HCT116 (cell line): ENCODE measurements around the gene DUSP16.

ENCODE experiments used
- CTCF ChIP-seq, 3 experiments: fragments of 200-600 bp in 1 of 3; sonication (generic) in 1 of 3; IDR thresholded peaks in 2 of 3; conservative IDR thresholded peaks in 1 of 3; 2 replicates each; pipeline ENCODE4 v1.5.1; 2012 to 2017; ENCODE audit warnings: low read depth in 2 of 3, low read length in 2 of 3, antibody characterized with exemption in 1 of 3, borderline replicate concordance in 1 of 3, control low read depth in 1 of 3, mild to moderate bottlenecking in 1 of 3, mixed read lengths in 1 of 3, mixed run types in 1 of 3, moderate library complexity in 1 of 3; ENCODE audit not compliant: insufficient read depth in 1 of 3
- EZH2 ChIP-seq: fragments of 200-600 bp; sonication (generic); IDR thresholded peaks from 2 replicates; pipeline ENCODE4 v1.6.1; 2017; ENCODE audit warnings: antibody characterized with exemption, mixed run types
- EZH2phosphoT487 ChIP-seq: fragments of 200-600 bp; IDR thresholded peaks from 2 replicates; pipeline ENCODE4 v1.6.1; 2018; ENCODE audit warnings: antibody characterized with exemption, borderline replicate concordance
- POLR2A ChIP-seq: IDR thresholded peaks from 2 replicates; pipeline ENCODE4 v1.7.0; 2011; ENCODE audit warnings: borderline replicate concordance; ENCODE audit not compliant: insufficient read depth, insufficient read length; ENCODE audit errors: extremely low read depth
- POLR2AphosphoS5 ChIP-seq: IDR thresholded peaks from 2 replicates; pipeline ENCODE4 v1.6.1; 2011; ENCODE audit warnings: mild to moderate bottlenecking, low read depth, low read length, moderate library complexity
- REST ChIP-seq: IDR thresholded peaks from 2 replicates; pipeline ENCODE4 v1.6.1; 2012; ENCODE audit warnings: low read depth

GRCh38 chr12:12480074-12480473 is 82.6 kb downstream of the DUSP16 start:
- no peak for TF ChIP-seq EZH2
- no peak for TF ChIP-seq EZH2phosphoT487
- no peak for TF ChIP-seq CTCF (IDR thresholded peaks at IDR 0.05 in 2 of 3, conservative IDR thresholded peaks at IDR 0.05 in 1 of 3; ENCODE audit: borderline replicate concordance in 1 of 3, insufficient read depth in 1 of 3, low read depth in 2 of 3, low read length in 2 of 3)
- no peak for TF ChIP-seq REST
- TF ChIP-seq POLR2A, result no peak
- no peak for TF ChIP-seq POLR2AphosphoS5
